ENCODE data around the gene ICAM1. TPM values are rescaled to one million over a fixed set of nuclear protein-coding genes. Genes with fewer than 3 reads are reported as not detected.

The ICAM1 gene
- polyA plus RNA-seq, 1 donor from 2014 or later: not detected

DNA sequence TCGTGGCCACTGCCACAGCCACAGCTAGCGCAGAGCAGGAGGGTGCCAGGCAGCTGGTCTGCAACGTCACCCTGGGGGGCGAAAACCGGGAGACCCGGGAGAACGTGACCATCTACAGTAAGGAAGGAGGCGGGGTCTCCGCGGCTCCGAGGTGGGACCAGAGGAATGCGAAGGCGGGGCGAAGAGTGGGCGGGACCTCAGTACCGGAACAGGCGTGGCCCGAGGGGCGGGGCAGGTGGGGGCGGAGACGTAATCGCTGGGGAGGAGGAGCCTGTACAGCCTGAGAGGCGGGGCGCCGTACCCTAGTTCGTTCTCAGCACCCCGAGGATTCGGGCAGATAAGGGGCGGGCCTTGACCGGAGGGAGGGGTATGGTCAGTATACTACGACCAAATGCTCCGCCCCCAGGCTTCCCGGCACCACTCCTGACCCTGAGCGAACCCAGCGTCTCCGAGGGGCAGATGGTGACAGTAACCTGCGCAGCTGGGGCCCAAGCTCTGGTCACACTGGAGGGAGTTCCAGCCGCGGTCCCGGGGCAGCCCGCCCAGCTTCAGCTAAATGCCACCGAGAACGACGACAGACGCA lies 21.4 kb downstream of the ICAM1 start:
- Histone ChIP-seq H3K4me2 (ENCODE audit: low read length) (peak overlapping the region; percentile 25), H3K27me3 (ENCODE audit: insufficient read depth, low read depth, low read length) (peaks cover 98% of the 10 kb centered on the region), H2AFZ (ENCODE audit: low read depth, low read length) (no peak overlapping the region), H4K20me1 (ENCODE audit: insufficient read depth) (no peaks in the 10 kb centered on the region), H3K9me3 (ENCODE audit: low read length) (no peaks in the 10 kb centered on the region), H3F3A (ENCODE audit: insufficient read depth, low read length, poor library complexity, severe bottlenecking) (no peaks in the 10 kb centered on the region), H3K79me2 (replicated peaks; ENCODE audit: insufficient read depth, low read length) (no peaks in the 10 kb centered on the region), H3K9ac (ENCODE audit: low read length) (no peak overlapping the region), H3K36me3 (ENCODE audit: insufficient read depth, low read length) (no peaks in the 10 kb centered on the region), H3K27ac (ENCODE audit: low read length) (no peak overlapping the region), H3K4me3 (ENCODE audit: low read length) (peak overlapping the region; percentile 66), H3K9me2 (ENCODE audit: insufficient read depth, low read length) (no peaks in the 10 kb centered on the region)
- no peak for TF ChIP-seq TAF1 (IDR thresholded peaks at IDR 0.05; ENCODE audit: low read depth)
- peak; percentile 4 for TF ChIP-seq EZH2 (IDR thresholded peaks at IDR 0.05; ENCODE audit: borderline replicate concordance, insufficient read depth, low read length, poor library complexity, severe bottlenecking)

DNA sequence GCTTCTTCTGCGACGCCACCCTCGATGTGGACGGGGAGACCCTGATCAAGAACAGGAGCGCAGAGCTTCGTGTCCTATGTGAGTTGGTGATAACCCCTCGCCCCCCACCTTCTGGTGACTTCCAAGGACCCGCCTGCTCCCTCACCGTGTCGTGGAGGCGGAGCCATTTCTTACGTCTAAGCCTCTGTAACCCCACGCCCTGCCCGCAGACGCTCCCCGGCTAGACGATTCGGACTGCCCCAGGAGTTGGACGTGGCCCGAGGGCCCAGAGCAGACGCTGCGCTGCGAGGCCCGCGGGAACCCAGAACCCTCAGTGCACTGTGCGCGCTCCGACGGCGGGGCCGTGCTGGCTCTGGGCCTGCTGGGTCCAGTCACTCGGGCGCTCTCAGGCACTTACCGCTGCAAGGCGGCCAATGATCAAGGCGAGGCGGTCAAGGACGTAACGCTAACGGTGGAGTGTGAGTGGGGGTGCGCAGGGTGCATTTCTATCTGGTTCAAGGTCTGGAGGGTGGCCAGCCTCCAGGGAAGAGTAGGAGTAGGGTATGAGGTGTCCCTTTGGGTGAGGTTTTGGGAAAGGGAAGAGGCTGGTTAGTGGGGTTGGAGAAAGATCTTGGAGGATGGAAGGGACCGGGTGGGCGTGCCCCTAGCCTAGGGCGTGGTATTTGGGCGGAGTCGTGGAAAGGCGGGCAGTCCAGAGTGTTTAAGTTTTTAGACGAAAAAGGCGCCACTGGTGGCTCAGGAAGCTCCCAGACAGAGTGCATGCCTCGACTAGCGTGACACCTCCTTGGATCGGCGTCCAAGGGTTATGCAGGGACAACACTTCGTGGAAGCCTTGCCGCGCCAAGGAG lies 22.1 kb downstream of the ICAM1 start:
- Histone ChIP-seq H3K9me2 (ENCODE audit: insufficient read depth, low read length) (no peaks in the 10 kb centered on the region), H3K27me3 (ENCODE audit: insufficient read depth, low read depth, low read length) (peaks cover 94% of the 10 kb centered on the region), H3K4me3 (ENCODE audit: low read length) (peak overlapping the region; percentile 66), H2AFZ (ENCODE audit: low read depth, low read length) (no peak overlapping the region), H3K4me2 (ENCODE audit: low read length) (no peak overlapping the region), H3K79me2 (replicated peaks; ENCODE audit: insufficient read depth, low read length) (no peaks in the 10 kb centered on the region), H3K27ac (ENCODE audit: low read length) (no peak overlapping the region), H4K20me1 (ENCODE audit: insufficient read depth) (no peaks in the 10 kb centered on the region), H3K9me3 (ENCODE audit: low read length) (no peaks in the 10 kb centered on the region), H3F3A (ENCODE audit: insufficient read depth, low read length, poor library complexity, severe bottlenecking) (no peaks in the 10 kb centered on the region), H3K9ac (ENCODE audit: low read length) (no peak overlapping the region), H3K36me3 (ENCODE audit: insufficient read depth, low read length) (no peaks in the 10 kb centered on the region)
- no peak for TF ChIP-seq EZH2 (IDR thresholded peaks at IDR 0.05; ENCODE audit: borderline replicate concordance, insufficient read depth, low read length, poor library complexity, severe bottlenecking)
- no peak for TF ChIP-seq TAF1 (IDR thresholded peaks at IDR 0.05; ENCODE audit: low read depth)
- TF ChIP-seq SMC3 (conservative IDR thresholded peaks at IDR 0.05; ENCODE audit: poor library complexity): no peak
- TF ChIP-seq, protein P1, sequence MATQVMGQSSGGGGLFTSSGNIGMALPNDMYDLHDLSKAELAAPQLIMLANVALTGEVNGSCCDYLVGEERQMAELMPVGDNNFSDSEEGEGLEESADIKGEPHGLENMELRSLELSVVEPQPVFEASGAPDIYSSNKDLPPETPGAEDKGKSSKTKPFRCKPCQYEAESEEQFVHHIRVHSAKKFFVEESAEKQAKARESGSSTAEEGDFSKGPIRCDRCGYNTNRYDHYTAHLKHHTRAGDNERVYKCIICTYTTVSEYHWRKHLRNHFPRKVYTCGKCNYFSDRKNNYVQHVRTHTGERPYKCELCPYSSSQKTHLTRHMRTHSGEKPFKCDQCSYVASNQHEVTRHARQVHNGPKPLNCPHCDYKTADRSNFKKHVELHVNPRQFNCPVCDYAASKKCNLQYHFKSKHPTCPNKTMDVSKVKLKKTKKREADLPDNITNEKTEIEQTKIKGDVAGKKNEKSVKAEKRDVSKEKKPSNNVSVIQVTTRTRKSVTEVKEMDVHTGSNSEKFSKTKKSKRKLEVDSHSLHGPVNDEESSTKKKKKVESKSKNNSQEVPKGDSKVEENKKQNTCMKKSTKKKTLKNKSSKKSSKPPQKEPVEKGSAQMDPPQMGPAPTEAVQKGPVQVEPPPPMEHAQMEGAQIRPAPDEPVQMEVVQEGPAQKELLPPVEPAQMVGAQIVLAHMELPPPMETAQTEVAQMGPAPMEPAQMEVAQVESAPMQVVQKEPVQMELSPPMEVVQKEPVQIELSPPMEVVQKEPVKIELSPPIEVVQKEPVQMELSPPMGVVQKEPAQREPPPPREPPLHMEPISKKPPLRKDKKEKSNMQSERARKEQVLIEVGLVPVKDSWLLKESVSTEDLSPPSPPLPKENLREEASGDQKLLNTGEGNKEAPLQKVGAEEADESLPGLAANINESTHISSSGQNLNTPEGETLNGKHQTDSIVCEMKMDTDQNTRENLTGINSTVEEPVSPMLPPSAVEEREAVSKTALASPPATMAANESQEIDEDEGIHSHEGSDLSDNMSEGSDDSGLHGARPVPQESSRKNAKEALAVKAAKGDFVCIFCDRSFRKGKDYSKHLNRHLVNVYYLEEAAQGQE (IDR thresholded peaks at IDR 0.05; ENCODE audit: borderline replicate concordance): no peak
- TF ChIP-seq RAD21 (conservative IDR thresholded peaks at IDR 0.05): no peak
- TF ChIP-seq MXI1 (conservative IDR thresholded peaks at IDR 0.05; ENCODE audit: poor library complexity, severe bottlenecking): no peak
- TF ChIP-seq POLR2AphosphoS5 (IDR thresholded peaks at IDR 0.05): no peak
- TF ChIP-seq EP300 (conservative IDR thresholded peaks at IDR 0.05; ENCODE audit: poor library complexity, severe bottlenecking): no peak
- TF ChIP-seq, protein P2, sequence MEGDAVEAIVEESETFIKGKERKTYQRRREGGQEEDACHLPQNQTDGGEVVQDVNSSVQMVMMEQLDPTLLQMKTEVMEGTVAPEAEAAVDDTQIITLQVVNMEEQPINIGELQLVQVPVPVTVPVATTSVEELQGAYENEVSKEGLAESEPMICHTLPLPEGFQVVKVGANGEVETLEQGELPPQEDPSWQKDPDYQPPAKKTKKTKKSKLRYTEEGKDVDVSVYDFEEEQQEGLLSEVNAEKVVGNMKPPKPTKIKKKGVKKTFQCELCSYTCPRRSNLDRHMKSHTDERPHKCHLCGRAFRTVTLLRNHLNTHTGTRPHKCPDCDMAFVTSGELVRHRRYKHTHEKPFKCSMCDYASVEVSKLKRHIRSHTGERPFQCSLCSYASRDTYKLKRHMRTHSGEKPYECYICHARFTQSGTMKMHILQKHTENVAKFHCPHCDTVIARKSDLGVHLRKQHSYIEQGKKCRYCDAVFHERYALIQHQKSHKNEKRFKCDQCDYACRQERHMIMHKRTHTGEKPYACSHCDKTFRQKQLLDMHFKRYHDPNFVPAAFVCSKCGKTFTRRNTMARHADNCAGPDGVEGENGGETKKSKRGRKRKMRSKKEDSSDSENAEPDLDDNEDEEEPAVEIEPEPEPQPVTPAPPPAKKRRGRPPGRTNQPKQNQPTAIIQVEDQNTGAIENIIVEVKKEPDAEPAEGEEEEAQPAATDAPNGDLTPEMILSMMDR (IDR thresholded peaks at IDR 0.05; ENCODE audit: poor library complexity, severe bottlenecking): no peak
